ENCODE data around the gene YAP1.

GRCh38 chr11:102154806-102155205 lies 44.6 kb downstream of the YAP1 start:
- no peak for TF ChIP-seq ARNT (IDR thresholded peaks at IDR 0.05)
- no peak for TF ChIP-seq ZNF384 (IDR thresholded peaks at IDR 0.05)
- no peak for TF ChIP-seq FOXM1 (IDR thresholded peaks at IDR 0.05; ENCODE audit: borderline replicate concordance)
- TF ChIP-seq L3MBTL2 (conservative IDR thresholded peaks at IDR 0.05), result no peak
- TF ChIP-seq TARDBP (IDR thresholded peaks at IDR 0.05), result no peak
- no peak for TF ChIP-seq BHLHE40 (IDR thresholded peaks at IDR 0.05; ENCODE audit: borderline replicate concordance)
- TF ChIP-seq HDGF (IDR thresholded peaks at IDR 0.05; ENCODE audit: borderline replicate concordance), result no peak
- no peak for TF ChIP-seq SP1 (IDR thresholded peaks at IDR 0.05)
- no peak for TF ChIP-seq ELF4 (IDR thresholded peaks at IDR 0.05)
